SU-DHL-6 (cell line): ENCODE measurements around the gene TANC1.

Experiments used
- EZH2phosphoT487 ChIP-seq: fragments of 200-600 bp; sonication (generic), shearing (Covaris generic); conservative IDR thresholded peaks from 2 replicates; pipeline ENCODE4 v1.6.1; 2018; ENCODE audit warnings: mild to moderate bottlenecking, antibody characterized with exemption, low read length, moderate library complexity, mixed read lengths
- TF ChIP-seq, protein P1 (sequence below): fragments of 200-600 bp; sonication (generic); IDR thresholded peaks from one replicate; pipeline ENCODE4 v1.5.1; 2017; ENCODE audit warnings: antibody characterized with exemption, mild to moderate bottlenecking, low read length, moderate library complexity; ENCODE audit not compliant: insufficient read depth, poor library complexity, severe bottlenecking

DNA sequence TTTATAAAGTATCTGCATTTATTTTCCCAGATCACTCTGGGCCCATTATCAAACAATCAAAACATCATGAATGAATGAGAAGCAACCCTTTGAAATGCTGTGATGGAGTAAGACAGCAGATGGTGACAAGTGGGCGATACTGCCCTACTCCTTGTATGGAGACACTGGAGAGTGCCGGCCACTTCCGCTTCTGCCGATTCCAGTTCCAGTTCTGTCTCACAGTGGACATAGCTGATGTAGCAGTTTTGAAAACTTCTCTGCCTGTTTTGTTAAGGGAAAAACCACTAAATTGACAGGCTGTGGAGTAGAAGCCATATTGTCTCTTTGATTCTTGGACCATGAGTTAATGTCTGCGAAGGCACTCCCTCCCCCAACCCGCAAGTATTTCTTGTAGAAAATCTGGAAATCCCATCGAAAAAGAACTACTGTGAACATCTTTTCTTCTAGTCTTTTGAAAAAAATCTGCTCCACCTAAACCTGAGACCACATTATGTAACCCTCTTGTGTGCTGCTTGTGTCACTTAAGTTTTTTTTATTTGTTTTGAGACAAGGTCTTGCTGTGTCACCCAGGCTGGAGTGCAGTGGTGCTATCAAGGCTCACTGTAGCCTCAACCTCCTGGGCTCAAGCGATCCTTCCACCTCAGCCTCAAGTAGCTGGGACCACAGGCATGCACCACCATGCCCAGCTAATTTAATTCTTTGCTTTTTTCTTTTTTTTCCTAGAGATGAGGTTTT lies 133.5 kb downstream of the TANC1 start:
- TF ChIP-seq, protein P1, sequence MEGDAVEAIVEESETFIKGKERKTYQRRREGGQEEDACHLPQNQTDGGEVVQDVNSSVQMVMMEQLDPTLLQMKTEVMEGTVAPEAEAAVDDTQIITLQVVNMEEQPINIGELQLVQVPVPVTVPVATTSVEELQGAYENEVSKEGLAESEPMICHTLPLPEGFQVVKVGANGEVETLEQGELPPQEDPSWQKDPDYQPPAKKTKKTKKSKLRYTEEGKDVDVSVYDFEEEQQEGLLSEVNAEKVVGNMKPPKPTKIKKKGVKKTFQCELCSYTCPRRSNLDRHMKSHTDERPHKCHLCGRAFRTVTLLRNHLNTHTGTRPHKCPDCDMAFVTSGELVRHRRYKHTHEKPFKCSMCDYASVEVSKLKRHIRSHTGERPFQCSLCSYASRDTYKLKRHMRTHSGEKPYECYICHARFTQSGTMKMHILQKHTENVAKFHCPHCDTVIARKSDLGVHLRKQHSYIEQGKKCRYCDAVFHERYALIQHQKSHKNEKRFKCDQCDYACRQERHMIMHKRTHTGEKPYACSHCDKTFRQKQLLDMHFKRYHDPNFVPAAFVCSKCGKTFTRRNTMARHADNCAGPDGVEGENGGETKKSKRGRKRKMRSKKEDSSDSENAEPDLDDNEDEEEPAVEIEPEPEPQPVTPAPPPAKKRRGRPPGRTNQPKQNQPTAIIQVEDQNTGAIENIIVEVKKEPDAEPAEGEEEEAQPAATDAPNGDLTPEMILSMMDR = no peak
- TF ChIP-seq EZH2phosphoT487 = no peak
